HG03095 (cell line): ENCODE data around the gene RNF4.
A peak's percentile ranks its signal among the peaks of the same experiment; 100 is the strongest.
"Not testable (repeated sequence)": the region's sequence is repeated elsewhere in the genome, so short reads cannot be mapped to it uniquely, and the experiment has no call there.

Source experiments
- ATAC-seq: cut with Tn5 transposase; IDR thresholded peaks from one replicate; pipeline ENCODE4 v1.9.1; 2021; ENCODE audit warnings: moderate library complexity; ENCODE audit not compliant: unreplicated experiment

The RNF4 gene

DNA sequence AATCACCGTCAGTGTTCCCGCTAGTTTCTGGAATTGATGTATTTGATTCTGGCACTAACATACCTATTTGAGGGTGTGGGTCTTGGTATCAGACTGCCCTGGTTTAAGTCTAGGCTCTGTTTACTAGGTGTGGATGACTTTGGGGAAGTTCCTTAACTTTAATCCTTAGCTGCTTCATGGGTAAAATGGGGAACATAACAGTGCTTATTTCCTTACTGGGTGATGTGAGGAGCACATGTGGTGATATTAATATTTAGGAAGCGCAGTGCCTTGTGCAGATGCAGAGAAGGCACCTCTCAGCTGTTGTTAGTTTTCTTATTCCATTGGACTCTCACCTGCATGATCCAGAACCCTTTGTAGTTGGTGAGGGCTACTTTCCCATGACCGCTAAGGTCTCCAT, 17.1 kb downstream of the RNF4 start:
- ATAC-seq, result no peak

DNA sequence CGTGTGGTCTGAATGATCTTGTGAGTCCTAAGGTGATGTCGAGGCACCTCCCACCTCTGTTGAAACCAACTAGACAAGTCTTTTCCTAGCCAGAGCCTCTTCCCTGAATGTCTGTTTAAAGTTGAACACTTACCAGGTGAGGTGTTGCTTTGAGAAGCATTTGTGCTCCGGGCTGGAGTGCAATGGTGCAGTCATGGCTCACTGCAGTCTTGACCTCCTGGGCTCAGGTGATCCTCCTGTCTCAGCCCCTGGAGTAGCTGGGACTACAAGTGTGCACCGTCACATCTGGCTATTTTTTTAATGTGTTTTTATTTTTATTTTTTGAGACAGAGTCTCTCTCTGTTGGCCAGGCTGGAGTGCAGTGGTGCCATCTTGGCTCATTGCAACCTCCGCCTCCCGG, 18.1 kb downstream of the RNF4 start:
- ATAC-seq, result no peak

DNA sequence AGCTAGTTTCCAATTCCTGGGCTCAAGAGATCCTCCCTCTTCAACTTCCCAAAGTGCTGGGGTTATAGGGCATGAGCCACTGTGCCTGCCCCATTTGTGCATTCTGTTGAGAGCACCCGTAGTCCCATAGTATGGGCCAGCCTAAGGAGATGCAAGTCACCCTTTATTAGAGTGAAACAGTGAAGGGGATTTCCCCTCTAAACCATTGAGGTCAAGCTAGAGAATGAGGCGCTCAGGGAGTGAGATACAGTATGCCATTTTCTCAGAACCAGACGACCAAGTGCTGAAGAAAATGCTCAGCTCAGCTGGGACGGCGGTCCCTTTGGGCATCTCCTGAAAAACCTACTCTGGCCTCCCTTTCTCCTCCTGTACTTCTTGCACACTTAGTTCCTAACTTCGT, 18.7 kb downstream of the RNF4 start:
- ATAC-seq, result peak; percentile 54

GRCh38 chr4:2489081-2489805, 20.3 kb downstream of the RNF4 start:
- ATAC-seq, result no peak

- no peak for ATAC-seq
These were observed 21.1 kb downstream of the RNF4 start for GRCh38 chr4:2489841-2490552.

- ATAC-seq, result no peak
These were observed 24.1 kb downstream of the RNF4 start for GRCh38 chr4:2492970-2493369.

DNA sequence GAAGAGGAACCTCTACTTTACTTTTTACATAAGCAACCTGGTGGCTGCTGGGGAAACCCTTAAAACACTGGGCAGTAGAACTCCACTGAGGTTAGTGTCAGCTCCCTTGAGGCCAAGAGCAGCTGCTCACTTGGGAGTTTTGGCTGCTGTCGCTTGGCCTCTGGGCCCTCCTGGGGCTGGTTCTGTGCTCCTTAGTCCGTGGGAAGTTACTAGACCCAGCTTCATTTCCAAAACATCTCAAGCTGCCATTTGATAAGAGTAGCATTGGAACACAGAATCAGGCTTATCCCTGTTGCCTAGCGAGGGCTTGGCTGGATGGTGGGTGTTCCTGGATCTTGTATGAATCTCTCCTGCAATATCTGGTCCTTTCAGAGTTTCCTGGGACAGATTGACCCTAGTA, 26.1 kb downstream of the RNF4 start:
- no peak for ATAC-seq

DNA sequence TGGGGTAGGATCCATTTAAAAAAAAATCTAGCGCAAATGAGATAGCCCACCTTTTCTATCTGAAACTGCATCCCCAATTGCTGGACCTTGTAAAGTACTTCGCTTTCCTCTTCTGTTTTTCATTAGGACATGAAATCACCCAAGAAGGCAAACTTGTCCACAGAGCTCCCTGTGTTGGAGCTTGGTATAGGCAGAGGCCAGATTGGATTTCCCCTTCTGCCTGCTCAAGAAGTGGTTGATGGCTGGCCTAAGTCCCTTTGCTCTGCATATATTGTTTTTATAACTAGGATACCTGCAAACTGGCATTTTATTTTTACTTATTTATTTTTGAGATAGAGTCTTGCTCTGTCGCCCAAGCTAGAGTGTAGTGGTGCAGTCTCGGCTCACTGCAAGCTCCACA, 28.4 kb downstream of the RNF4 start:
- ATAC-seq, result no peak

GRCh38 chr4:2497931-2498330, 29.0 kb downstream of the RNF4 start:
- peak; percentile 86 for ATAC-seq

- ATAC-seq, result no peak
These were observed 31.6 kb downstream of the RNF4 start for GRCh38 chr4:2500547-2500946.

GRCh38 chr4:2501034-2501594, 32.2 kb downstream of the RNF4 start:
- ATAC-seq, result no peak

- no peak for ATAC-seq
These were observed 34.9 kb downstream of the RNF4 start for GRCh38 chr4:2503809-2504208.

- no peak for ATAC-seq
These were observed 38.4 kb downstream of the RNF4 start for GRCh38 chr4:2507259-2507658.

DNA sequence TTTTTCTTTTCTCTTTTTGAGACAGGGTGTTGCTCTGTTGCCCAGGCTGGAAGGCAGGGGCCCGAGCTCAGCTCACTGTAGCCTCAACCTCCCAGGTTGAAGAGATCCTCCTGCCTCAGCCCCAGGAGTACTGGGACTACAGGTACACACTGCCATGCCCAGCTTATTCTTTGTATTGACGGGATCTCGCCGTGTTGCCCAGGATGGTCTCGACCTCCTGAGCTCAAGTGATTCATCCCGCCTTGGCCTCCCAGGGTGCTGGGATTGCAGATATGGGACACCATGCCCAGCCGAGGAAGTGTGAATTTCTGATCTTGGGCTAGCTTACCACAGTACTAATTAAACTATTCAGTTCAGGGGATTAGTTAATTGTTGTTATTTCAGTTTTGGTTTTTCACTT, 38.9 kb downstream of the RNF4 start:
- no peak for ATAC-seq

- no peak for ATAC-seq
These were observed 41.7 kb downstream of the RNF4 start for GRCh38 chr4:2510351-2511259.

DNA sequence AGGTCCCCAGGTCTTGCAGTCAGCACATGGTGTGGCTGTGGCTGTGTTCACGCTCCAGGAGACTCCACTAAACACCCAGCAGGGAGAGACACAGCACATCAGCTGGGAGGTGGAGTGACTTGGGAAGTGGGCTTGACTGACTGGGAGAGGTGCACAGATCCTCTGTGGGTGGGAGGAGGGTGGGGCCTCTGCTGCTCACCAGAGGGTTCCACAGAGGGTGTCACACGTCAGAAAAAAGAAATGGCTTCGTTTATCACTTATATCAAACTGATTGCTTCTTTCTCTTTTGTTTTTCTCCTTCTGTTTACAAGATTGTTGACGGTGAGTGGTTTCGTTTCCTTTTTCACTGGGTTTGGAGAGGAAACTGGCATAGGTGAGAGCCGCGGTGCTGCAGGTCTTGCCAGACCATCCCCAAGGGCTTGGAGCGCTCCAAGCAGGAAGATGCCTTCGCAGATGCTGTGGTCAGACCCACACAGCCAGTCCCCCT, 42.8 kb downstream of the RNF4 start:
- ATAC-seq, result no peak

DNA sequence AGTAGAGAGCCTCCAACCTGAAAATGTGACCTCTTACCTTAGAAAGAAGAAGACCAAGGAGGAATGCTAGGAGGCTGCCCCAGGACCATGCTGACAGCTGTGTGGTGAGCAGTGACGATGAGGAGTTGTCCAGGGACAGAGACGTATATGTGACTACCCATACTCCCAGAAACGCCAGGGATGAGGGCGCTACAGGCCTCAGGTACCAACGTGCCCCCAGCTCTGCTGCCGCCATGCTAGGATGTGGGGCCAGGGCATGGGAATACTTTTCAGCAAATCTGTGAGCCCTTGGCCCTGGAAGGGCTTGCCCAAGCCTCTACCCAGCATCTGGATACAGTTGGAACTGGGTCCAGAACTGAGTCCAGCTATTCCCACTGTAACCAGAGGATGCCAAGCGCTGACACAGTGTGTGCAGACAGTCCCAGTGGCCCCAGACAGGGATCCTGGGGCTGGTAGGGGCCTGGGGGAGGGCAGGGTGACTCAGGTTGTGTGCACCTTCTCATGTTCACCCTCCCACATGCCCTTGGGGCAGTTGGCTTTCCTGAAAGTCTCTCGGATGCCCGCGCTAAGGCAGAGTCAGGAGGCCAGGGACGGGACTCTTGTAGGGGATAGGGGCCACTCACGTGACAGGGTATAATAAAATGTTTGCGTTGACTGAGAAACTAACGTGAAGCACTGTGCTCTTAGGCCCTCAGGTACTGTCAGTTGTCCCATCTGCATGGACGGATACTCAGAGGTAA, 43.7 kb downstream of the RNF4 start:
- ATAC-seq, result no peak

DNA sequence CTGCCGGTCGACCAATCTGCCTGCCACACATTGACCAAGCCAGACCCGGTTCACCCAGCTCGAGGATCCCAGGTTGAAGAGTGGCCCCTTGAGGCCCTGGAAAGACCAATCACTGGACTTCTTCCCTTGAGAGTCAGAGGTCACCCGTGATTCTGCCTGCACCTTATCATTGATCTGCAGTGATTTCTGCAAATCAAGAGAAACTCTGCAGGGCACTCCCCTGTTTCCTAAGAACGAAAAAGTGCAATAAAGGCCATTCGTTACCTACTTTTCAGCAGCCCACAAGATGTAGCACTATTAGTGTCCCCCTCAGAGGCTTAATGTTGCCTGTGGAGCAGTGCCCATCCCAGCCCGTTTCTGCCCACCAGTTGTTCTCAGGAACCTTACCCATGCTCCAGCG, 45.3 kb downstream of the RNF4 start:
- ATAC-seq, result not testable (repeated sequence)

- ATAC-seq, result not testable (repeated sequence)
These were observed 46.0 kb downstream of the RNF4 start for GRCh38 chr4:2514944-2515343.

DNA sequence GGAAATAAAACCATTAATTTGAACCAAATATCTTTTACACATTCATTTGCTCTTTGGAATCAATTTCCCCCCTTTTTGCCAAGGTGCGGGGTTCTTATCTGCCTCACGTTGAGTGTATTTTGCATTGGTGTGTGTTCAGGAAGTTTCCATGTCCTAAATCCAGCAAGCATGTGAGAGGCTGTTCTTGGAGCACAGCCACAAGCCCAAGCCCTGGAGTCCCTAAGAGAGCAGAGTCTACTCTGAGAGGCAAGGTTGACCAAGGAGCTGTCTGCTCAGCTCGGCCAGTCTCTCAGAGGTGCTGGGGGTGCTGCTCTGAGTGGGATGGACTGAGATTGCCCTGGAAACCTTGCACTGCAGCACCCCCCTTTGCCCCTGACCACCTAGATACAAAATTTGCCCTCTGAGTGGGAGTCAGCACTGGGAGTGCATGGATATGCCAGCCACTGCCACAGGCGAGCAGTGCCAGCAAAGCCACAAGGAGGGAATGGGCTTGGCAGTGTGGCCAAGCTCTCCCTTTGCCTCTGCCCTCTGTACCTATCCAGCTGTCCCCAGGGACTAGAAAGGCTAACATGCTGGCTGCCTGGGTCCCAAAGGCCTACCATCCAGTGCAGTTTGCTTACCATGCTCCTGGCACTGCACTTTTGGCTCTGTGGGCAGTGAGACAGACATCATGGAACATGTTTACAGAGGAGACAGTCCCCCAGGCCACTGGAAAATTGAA, 47.1 kb downstream of the RNF4 start:
- ATAC-seq, result no peak
